ENCODE measurements around the gene ZNF92. TPM values are rescaled to one million over a fixed set of nuclear protein-coding genes. Genes with fewer than 3 reads are reported as not detected.
"Not testable (repeated sequence)": the region's sequence is repeated elsewhere in the genome, so short reads cannot be mapped to it uniquely, and the experiment has no call there.

Gene ZNF92
- total RNA-seq (2014; rRNA removed; shearing (Covaris generic)) = 12.3 and 12.8 TPM in 2 replicates

GRCh38 chr7:65373608-65374351, at the start of gene ZNF92:
ZNF92 (plus strand) TSS chr7:65373855; CDS start chr7:65373998, 143 bp downstream.
- Histone ChIP-seq H3K27me3 (replicated peaks) (no peaks in the 10 kb centered on the region), H3K4me3 (peak within 1 kb of the TSS; percentile 69), H3K36me3 (peaks cover 26% of the 10 kb centered on the region), H3K4me1 (replicated peaks) (peaks cover 7% of the 10 kb centered on the region), H3K27ac (peak within 1 kb of the TSS; percentile 72), H3K9me3 (replicated peaks) (no peaks in the 10 kb centered on the region)
- DNase-seq (ENCODE audit: low read depth in 1 of 2, low spot score in 2 of 2) = peak; percentile 92 to 95

- Histone ChIP-seq H3K4me1 (replicated peaks) (no peaks in the 10 kb centered on the region), H3K4me3 (no peak overlapping the region), H3K36me3 (no peaks in the 10 kb centered on the region), H3K9me3 (replicated peaks) (no peaks in the 10 kb centered on the region), H3K27me3 (replicated peaks) (no peaks in the 10 kb centered on the region), H3K27ac (no peak overlapping the region)
- no peak for DNase-seq (ENCODE audit: low read depth in 1 of 2, low spot score in 2 of 2)
Measured at GRCh38 chr7:65325793-65326432, 47.7 kb upstream of the ZNF92 start.

- Histone ChIP-seq H3K36me3 (no peaks in the 10 kb centered on the region), H3K4me3 (no peak overlapping the region), H3K27ac (no peak overlapping the region), H3K27me3 (replicated peaks) (no peaks in the 10 kb centered on the region), H3K4me1 (replicated peaks) (no peaks in the 10 kb centered on the region), H3K9me3 (replicated peaks) (no peaks in the 10 kb centered on the region)
- DNase-seq (ENCODE audit: low read depth in 1 of 2, low spot score in 2 of 2) = no peak
Measured at GRCh38 chr7:65338346-65338745, 35.3 kb upstream of the ZNF92 start.

- DNase-seq (ENCODE audit: low read depth in 1 of 2, low spot score in 2 of 2) = no peak
- Histone ChIP-seq H3K27me3 (replicated peaks) (no peaks in the 10 kb centered on the region), H3K4me1 (replicated peaks) (no peaks in the 10 kb centered on the region), H3K4me3 (no peak overlapping the region), H3K9me3 (replicated peaks) (no peaks in the 10 kb centered on the region), H3K27ac (no peak overlapping the region), H3K36me3 (no peaks in the 10 kb centered on the region)
Measured at GRCh38 chr7:65339257-65339656, 34.4 kb upstream of the ZNF92 start.

GRCh38 chr7:65342723-65343629, 30.7 kb upstream of the ZNF92 start:
- Histone ChIP-seq H3K27ac (no peak overlapping the region), H3K4me1 (replicated peaks) (no peaks in the 10 kb centered on the region), H3K4me3 (no peak overlapping the region), H3K27me3 (replicated peaks) (no peaks in the 10 kb centered on the region), H3K9me3 (replicated peaks) (no peaks in the 10 kb centered on the region), H3K36me3 (no peaks in the 10 kb centered on the region)
- no peak for DNase-seq (ENCODE audit: low read depth in 1 of 2, low spot score in 2 of 2)

GRCh38 chr7:65344541-65344940, 29.1 kb upstream of the ZNF92 start:
- not testable (repeated sequence) for H3K4me3 ChIP-seq; H3K27ac ChIP-seq; DNase-seq (ENCODE audit: low read depth in 1 of 2, low spot score in 2 of 2); H3K9me3 ChIP-seq (replicated peaks); H3K4me1 ChIP-seq (replicated peaks); H3K36me3 ChIP-seq; H3K27me3 ChIP-seq (replicated peaks)

GRCh38 chr7:65354263-65354662, 19.4 kb upstream of the ZNF92 start:
- H3K4me3 ChIP-seq = no peak overlapping the region
- no peaks in the 10 kb centered on the region for H3K27me3 ChIP-seq (replicated peaks)
- H3K27ac ChIP-seq = no peak overlapping the region
- no peaks in the 10 kb centered on the region for H3K4me1 ChIP-seq (replicated peaks)
- DNase-seq (ENCODE audit: low read depth in 1 of 2, low spot score in 2 of 2) = no peak
- H3K36me3 ChIP-seq = no peaks in the 10 kb centered on the region
- no peaks in the 10 kb centered on the region for H3K9me3 ChIP-seq (replicated peaks)

DNA sequence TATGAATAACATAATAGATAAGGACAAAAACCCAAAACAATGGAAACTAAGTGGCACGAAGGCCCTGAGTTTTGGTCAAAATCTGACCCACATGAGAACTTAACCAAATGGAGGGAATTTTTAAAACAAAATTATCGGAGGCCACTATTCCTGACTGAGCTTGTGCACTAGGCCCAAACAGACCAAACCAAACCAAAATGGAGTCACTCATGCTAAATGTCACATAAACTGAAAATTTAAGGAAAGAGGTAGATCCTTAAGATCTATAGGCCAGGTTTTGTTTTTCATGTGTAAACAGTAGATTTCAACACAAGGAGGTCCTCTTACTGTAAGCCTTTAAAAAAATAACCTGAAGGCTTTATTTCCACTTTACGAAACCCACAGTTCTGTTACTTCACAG, 3.8 kb upstream of the ZNF92 start:
- Histone ChIP-seq H3K4me3 (no peak overlapping the region), H3K27me3 (replicated peaks) (no peaks in the 10 kb centered on the region), H3K9me3 (replicated peaks) (no peaks in the 10 kb centered on the region), H3K36me3 (peaks cover 4% of the 10 kb centered on the region; the same call in 1 of the 2 replicates), H3K4me1 (replicated peaks) (peaks cover 3% of the 10 kb centered on the region), H3K27ac (no peak overlapping the region)
- DNase-seq (ENCODE audit: low read depth in 1 of 2, low spot score in 2 of 2) = no peak

GRCh38 chr7:65371468-65371867, 2.2 kb upstream of the ZNF92 start:
- Histone ChIP-seq H3K4me1 (replicated peaks) (peaks cover 7% of the 10 kb centered on the region), H3K4me3 (no peak overlapping the region), H3K27ac (no peak overlapping the region), H3K9me3 (replicated peaks) (no peaks in the 10 kb centered on the region), H3K27me3 (replicated peaks) (no peaks in the 10 kb centered on the region), H3K36me3 (peaks cover 18% of the 10 kb centered on the region)
- DNase-seq (ENCODE audit: low read depth in 1 of 2, low spot score in 2 of 2) = no peak

DNA sequence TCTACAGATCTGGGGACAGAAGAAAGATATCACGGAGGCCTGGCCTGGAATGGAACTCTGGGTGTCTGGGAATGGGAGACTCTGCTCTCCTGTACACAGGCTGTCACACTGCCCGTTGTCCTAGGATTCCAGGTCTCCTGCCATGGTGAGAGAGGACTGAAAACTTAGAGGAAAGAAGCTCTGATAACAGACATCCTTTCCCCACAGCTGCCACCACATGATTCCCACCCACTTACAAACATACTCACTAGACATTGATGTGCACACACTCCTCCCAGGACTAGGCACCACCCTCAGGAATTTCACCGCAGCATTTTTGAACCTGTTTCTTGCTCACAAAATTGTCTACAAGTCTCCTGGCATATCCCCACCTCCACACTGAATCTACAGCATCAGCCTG, 5.7 kb downstream of the ZNF92 start:
- H3K27me3 ChIP-seq (replicated peaks) = no peaks in the 10 kb centered on the region
- no peak overlapping the region for H3K27ac ChIP-seq
- H3K4me1 ChIP-seq (replicated peaks) = peaks cover 7% of the 10 kb centered on the region
- peaks cover 48% of the 10 kb centered on the region for H3K36me3 ChIP-seq
- no peak overlapping the region for H3K4me3 ChIP-seq
- H3K9me3 ChIP-seq (replicated peaks) = no peaks in the 10 kb centered on the region
- DNase-seq (ENCODE audit: low read depth in 1 of 2, low spot score in 2 of 2) = no peak

DNA sequence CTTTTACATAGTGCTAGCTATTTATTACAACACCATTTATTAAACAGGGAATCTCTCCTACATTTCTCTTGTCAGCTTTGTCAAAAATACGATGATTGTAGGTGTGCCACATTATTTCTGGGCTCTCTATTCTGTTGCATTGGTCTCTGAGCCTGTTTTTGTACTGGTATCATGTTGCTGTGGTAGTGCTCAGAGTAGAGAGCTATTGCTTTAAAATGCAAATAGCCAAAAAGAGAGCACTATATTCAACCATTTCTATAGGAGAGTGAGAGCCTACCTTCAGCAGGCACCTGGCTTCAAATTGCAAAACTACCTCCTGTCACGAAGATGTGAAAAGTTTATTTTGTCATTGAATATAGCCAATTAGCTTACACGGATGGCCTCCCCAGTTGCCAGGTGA, 8.1 kb downstream of the ZNF92 start:
- Histone ChIP-seq H3K4me1 (replicated peaks) (no peaks in the 10 kb centered on the region), H3K27me3 (replicated peaks) (no peaks in the 10 kb centered on the region), H3K4me3 (no peak overlapping the region), H3K27ac (no peak overlapping the region), H3K9me3 (replicated peaks) (no peaks in the 10 kb centered on the region), H3K36me3 (peaks cover 38% of the 10 kb centered on the region)
- DNase-seq (ENCODE audit: low read depth in 1 of 2, low spot score in 2 of 2) = no peak

GRCh38 chr7:65382452-65382851, 8.8 kb downstream of the ZNF92 start:
- H3K27me3 ChIP-seq (replicated peaks) = no peaks in the 10 kb centered on the region
- DNase-seq (ENCODE audit: low read depth in 1 of 2, low spot score in 2 of 2) = no peak
- H3K36me3 ChIP-seq = peaks cover 37% of the 10 kb centered on the region
- no peak overlapping the region for H3K4me3 ChIP-seq
- no peaks in the 10 kb centered on the region for H3K4me1 ChIP-seq (replicated peaks)
- H3K9me3 ChIP-seq (replicated peaks) = no peaks in the 10 kb centered on the region
- H3K27ac ChIP-seq = no peak overlapping the region

DNA sequence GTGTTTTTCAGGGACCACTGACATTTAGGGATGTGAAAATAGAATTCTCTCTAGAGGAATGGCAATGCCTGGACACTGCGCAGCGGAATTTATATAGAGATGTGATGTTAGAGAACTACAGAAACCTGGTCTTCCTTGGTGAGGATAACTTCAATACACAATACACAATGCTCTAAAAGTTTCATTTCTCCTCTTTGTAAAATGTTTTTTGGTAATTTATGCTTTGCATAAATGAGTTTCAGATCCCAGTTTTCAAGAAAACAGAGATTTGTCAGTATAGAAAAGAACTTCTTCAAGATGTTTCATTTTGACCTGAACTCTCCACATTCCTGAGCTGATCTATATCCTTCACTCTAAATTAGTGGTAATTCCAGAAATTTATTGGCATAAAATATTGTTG, 14.2 kb downstream of the ZNF92 start:
- H3K27ac ChIP-seq = no peak overlapping the region
- H3K36me3 ChIP-seq = peaks cover 38% of the 10 kb centered on the region
- H3K27me3 ChIP-seq (replicated peaks) = no peaks in the 10 kb centered on the region
- no peaks in the 10 kb centered on the region for H3K4me1 ChIP-seq (replicated peaks)
- no peak for DNase-seq (ENCODE audit: low read depth in 1 of 2, low spot score in 2 of 2)
- no peaks in the 10 kb centered on the region for H3K9me3 ChIP-seq (replicated peaks)
- no peak overlapping the region for H3K4me3 ChIP-seq

DNA sequence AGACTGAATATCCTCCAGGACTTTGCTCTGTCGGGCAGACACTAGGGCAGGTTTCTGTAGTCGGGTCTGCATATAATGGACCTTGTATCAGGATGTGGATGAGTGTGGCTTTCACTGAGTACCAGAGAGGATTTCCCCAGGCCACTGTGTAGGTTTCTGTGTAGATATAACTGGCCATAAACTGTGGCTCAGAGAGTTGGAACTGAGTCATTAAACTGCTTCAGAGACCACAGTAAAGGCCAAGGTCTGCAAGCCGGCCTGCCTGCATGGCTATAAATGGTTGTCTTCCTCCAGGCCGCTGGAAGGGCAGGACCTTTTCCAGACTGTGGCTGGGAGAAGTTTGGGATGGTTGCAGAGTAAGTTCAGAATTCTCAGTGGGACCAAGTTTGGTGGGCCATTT, 16.9 kb downstream of the ZNF92 start:
- H3K9me3 ChIP-seq (replicated peaks) = no peaks in the 10 kb centered on the region
- H3K27ac ChIP-seq = no peak overlapping the region
- H3K36me3 ChIP-seq = peaks cover 30% of the 10 kb centered on the region
- H3K27me3 ChIP-seq (replicated peaks) = no peaks in the 10 kb centered on the region
- no peak for DNase-seq (ENCODE audit: low read depth in 1 of 2, low spot score in 2 of 2)
- no peak overlapping the region for H3K4me3 ChIP-seq
- no peaks in the 10 kb centered on the region for H3K4me1 ChIP-seq (replicated peaks)

Data from SJSA1 (cell line).